ENCODE measurements around the gene FLRT3.

Gene FLRT3

DNA sequence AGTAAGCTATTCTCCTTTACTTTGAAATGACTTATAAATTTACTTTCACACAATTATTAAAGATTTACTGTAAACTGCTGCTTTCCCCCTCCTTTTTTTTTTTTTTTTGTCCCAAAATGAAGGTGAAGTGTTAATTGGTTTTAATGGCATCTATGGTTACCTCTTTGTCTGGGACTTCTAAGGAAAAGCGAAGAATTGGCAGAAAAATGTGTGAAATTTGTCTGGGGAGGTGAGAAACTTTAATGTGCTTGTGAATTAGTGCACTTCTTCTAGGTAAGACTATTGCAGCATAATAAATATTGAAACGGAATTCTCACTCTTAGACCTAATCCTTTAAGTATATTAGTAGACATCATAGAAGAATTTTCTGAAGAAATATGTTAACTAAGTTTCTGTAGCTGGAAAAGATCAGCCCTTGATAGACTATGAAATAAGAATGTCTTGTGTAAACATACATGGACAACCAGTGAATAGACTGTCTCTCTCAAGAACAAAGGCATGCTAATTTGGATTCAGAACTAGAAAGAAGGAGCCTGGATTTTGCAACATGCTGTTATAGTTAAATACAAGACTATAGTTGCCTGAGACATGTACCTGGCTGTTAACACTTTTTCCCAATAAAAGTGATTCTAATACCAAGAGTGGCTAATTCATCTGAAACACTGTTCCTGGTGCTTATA lies 23.9 kb downstream of the FLRT3 start:
- no peak for DNase-seq

DNA sequence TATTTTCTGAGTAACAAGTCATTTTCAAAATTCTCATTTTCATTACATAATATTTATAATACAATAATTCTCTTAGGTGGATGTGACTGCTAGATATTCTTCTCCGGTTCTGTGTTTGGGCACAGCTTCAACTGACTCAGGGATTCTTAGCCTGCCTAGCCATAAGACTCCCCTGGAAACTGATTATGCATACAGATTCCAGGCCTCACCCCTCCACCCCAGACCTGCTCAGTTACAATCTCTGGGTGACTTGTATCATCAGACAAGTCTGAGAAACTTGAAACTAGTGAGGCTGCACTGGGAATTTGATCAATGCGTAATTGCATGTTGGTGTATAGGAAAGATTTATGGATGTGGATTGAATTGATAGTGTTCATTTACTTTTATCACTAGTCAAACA lies 25.4 kb downstream of the FLRT3 start:
- no peak for DNase-seq

DNA sequence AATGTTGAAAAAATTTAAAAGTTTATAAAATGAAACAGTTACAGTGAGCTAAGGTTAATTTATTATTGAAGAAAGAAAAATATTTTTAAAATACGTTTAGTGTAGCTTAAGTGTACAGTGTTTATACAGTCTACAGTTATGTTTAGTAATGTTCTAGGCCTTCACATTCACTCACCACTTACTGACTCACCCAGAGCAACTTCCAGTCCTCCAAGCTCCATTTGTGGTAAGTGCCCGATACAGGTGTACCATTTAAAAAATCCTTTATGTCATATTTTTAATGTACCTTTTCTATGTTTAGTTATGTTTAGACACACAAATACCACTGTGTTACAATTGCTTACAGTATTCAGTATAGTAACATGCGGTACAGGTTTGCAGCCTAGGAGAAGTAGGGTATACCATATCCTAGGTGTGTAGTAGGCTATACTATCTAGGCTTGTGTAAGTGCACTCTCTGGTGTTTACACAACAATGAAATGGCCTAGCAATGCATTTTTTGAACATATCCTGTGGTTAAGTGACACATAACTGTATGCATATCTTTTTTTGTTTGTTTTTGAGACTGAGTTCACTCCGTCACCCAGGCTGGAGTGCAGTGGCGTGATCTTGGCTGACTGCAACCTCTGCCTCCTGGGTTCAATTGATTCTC lies 26.3 kb downstream of the FLRT3 start:
- DNase-seq = no peak

DNA sequence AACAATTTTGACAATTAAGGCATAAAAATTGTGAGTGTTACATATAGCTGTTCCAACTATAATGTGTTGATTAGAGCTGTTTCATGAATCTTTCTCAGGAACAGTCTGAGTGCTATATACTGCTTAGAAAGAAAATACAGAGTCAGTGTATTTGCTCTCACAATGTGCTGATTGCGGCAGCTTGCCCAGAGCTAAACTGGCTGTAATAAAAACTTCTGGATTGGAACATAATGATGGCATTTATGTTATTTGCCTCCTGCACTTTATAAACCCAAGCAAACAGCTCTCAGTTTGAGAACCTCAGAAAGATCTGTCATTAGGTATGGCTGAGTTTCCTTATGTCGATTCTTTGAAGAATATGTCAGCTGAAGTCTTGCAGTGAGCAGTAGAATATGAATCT lies 29.5 kb downstream of the FLRT3 start:
- no peak for DNase-seq

DNA sequence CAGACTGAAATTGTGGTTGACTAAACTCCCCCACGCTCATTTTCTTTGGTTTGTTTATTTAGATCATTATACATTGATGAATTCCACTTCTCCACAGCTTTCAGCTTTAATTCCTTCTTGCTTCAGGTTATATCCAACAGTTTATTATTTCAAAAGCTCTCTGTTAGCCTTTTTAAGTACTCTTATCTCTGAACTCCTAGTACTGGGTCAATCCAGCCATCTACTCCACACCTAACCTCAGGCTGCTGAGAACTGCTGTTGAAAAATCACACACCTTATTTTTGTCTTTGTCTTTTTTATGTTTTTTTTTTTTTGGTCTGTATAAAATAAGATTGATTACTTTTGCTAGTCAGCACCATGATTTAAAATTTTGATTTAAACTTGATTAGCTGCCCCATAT lies 32.9 kb downstream of the FLRT3 start:
- DNase-seq = no peak

DNA sequence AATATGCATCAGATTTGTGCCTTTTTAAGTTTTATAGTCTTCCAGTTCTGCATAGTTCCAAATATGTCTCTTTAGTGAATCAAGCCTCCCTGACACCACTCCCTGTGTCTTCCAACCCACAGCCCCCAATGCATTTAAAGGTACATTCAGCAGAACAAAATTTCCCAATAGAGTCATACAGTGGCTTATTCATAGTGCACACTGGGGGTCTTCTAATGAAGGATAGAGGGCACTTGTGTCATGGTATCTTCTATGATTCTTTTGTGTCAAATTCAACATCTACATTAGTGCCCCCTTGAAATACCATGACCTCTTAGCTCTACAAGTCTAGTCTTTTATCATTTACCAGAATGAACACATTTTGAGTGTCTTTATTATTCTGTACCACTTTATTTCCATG lies 33.8 kb downstream of the FLRT3 start:
- no peak for DNase-seq

- no peak for DNase-seq
Observed at GRCh38 chr20:14303106-14303505, 34.3 kb downstream of the FLRT3 start.

GRCh38 chr20:14299831-14300230 lies 37.6 kb downstream of the FLRT3 start:
- no peak for DNase-seq

DNA sequence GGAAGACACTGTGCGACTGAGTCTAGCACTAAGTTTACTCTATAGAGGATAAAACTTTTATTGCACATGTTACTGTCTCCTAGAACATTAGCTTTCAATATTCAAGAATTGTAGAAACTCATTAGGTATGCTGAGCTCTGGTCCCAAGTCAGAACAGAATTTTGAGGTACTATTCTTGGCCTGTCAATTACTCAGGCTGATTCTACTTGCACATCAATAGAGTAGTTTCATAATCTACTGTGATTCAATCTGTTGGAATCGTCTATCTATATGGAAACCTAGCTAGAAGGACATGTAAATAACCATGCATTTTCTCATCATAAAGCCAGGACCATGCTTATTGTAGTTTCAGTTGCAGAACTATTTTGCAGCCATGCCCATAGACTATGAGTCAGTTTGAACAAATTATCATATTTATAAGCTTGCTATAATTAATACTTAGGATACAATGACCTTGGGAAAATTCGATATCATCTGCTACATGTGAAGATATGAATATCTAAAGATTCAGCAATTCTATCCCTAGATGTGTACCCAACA lies 41.6 kb downstream of the FLRT3 start:
- DNase-seq = no peak

DNA sequence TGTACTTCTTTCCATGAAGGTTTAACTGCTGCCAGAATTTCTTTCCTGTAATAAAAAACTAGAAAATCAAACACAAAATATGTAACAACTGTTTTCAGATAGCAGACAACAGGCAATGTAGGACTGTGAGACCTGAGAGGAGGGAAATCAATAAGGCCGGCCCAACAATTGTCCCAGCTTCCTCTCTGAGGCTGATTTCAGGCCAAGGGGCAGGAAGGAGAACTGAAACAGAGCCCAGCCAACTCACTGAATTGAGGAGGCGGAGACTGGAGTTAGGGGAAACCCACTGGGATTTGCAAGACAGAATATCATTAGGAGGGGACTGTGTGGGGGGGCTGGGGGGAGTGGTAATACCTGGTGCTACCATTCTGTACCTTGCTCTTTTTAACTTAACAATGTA lies 42.2 kb downstream of the FLRT3 start:
- DNase-seq = no peak

GRCh38 chr20:14291502-14291901 lies 45.9 kb downstream of the FLRT3 start:
- DNase-seq = no peak

GRCh38 chr20:14288341-14289330 lies 48.8 kb downstream of the FLRT3 start:
- no peak for DNase-seq

GRCh38 chr20:14284443-14284842 lies 53.0 kb downstream of the FLRT3 start:
- DNase-seq = no peak

GRCh38 chr20:14282140-14282539 lies 55.3 kb downstream of the FLRT3 start:
- DNase-seq = no peak
